ENCODE data around the gene B4GALNT1. TPM values are rescaled to one million over a fixed set of nuclear protein-coding genes. Genes with fewer than 3 reads are reported as not detected.
"Not testable (repeated sequence)": the region's sequence is repeated elsewhere in the genome, so short reads cannot be mapped to it uniquely, and the experiment has no call there.

The B4GALNT1 gene
- total RNA-seq, 1 donor from 2014 or later = 1.7 TPM

DNA sequence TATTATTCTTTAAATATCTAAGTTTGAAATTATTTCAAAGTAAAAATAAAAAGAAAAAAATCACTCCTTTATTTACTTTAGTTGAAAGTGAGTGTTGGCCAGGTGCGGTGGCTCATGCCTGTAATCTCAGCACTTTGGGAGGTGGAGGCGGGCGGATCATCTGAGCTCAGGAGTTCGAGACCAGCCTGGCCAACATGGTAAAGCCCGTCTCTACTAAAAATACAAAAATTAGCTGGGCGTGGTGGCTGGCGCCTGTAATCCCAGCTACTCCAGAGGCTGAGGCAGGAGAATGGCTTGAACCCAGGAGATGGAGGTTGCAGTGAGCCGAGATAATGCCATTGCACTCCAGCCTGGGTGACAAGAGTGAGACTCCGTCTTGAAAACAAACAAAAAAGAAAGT is 3.7 kb upstream of the B4GALNT1 start:
- DNase-seq = not testable (repeated sequence)

DNA sequence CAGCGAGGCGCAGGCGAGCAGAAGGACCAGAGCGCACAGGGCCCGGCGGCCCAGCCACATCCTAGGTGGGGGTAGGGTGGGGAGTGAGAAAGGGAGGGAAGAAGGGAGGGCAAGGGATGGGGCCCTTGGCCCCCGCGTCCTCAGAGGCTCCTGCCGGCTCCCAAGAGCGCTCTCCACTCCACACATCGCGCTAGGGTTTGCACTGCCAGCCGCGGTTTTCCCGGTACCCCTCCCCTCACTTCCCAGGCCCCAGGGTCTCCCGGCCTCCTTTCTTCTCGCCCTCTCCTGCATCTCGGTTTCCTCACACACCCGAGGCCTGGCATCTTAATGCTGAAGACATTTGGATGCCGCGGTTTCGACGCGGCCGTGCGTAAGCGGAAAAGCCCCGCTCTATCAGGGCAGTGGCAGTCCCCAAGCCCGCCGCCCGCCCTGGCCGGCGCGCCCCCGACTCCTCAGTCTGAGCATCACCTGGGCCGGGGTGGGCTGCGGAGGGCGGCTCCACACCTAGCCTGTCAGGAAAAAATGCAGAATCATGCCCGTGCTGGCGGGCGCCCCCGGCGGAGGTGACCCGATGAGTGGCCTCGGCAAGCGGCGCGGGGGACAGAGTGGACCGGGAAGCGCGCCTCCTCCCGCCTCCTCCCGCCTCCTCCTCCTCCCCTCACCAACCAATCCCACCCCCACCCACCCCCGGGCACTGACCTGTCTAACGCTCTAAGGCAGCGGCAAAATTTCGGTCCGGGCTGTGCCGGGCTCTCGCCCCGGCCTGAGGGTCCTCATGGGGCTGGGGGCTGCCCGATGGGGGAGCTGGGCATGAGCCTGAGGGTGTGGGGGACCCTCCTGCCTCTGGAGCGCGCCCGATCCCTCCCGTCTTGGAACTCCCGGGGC is 686 bp downstream of the B4GALNT1 start:
- no peak for DNase-seq

GRCh38 chr12:57631566-57632072 is 1.4 kb downstream of the B4GALNT1 start:
- no peak for DNase-seq

DNA sequence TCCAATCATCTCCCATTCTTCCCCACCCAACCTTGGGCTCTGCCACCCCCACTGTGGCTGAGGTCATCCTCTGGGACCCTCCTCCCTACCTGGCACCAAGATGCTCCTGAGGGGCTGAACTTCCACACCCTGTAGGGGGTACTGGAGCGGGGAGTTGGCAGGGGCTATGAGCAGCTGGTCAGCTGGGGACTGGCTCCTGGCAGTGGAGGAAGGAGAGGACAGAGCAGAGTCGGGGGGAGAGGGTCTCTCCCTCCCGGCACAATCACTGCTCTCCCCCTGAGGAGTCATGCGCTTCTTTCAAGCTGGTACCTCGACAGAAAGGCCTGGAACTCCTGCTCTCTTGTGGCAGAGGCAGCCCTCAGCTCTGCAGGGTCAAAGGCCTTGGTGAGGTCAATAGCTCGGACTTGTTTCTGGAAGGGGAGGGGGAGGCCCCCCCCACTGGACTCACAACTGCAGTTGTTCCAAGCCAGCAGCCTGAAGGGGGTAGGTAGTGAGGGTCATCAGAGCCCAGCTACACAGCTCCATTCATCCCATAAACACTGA is 2.0 kb downstream of the B4GALNT1 start:
- DNase-seq = no peak

DNA sequence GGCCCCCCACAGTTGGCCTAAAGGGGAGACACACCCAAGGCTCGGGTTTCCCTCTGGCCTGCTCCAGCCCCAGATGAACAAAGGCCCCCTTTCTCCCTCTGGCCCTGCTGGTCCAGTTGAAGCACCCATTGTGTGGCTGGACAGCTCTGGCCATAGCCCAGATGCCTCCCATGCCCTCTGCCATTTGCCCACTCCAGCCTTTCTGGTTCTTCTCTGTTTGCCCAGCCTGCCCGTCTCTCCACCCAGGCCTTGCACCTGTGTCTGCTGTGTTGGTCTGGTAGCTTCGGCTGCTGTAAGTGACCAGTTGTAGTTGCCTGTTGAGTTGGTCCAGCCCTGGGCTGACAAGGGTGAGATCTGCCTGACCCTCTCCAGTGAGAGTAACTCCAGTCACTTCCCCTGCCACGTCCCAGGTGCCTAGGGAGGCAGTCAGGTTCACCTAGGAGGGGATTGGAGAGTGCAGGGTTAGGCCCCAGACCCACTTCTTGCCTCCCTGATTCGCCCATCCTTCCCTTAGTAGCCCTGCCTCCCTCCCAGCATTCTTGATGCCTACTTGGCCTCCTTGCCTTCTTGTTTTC is 3.0 kb downstream of the B4GALNT1 start:
- no peak for DNase-seq

- DNase-seq = no peak
Observed at GRCh38 chr12:57628280-57629191, 4.5 kb downstream of the B4GALNT1 start.

- DNase-seq = no peak
Observed at GRCh38 chr12:57627501-57628279, 5.3 kb downstream of the B4GALNT1 start.

DNA sequence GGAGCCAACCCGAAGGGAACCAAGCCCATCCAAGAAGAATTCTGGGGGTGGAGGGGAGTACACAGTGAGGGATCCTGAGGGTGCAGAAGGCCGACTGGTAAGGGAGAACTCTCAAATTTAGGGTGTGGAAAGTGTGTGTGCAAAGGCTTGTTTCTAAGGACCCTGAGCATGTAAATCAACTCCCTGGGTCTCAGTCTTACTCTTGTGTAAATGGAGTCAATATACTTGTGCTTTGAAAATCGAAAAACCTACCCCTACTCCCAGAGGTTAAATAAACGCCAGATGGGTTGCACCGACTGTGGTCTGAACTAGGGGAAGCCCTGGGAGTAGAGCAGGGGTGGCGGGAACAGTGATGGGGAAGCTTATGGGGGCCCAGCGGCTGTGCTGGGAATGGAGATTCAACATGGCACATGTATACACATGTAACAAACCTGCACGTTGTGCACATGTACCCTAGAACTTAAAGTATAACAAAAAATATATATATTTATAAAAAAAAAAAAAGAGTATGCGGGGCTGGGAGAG is 6.0 kb downstream of the B4GALNT1 start:
- DNase-seq = no peak

DNA sequence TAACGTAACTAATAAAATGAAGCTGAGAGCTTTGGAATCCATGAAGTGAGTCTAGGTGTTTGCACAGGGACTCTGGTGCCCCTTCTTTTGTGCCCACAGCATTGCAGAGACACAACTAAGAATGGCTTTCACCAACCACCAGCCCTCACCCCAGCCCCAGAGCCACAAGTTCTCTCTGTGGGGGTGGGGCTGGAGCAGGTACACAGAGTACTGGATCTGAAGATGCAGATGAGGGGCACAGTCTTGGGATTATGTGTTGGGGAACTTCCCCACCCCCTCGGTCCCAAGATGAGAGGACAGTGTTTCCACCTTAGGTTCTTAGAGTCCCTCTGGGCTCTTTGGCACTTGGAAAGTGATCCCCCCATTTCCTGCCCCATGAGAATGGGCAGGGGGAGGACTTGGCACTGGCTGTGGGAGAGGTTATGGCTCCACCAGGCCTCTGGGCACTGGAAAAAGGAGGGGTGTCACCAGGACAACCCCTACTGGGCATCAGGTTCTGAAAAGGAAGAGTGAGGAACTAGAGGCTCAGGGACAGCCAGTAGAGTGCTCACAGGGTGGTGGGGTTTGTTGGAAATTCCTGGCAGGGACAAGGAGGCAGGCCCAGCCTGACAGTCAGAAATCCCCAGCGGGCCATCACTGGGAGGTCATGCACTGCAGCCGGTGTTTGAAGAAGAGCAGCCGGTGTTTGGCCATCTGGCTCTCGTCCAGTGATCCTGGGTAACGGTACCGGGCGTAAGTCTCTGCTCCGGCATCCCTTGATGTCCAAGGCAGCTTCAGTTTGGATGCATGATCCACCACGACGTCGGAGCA is 6.7 kb downstream of the B4GALNT1 start:
- no peak for DNase-seq

DNA sequence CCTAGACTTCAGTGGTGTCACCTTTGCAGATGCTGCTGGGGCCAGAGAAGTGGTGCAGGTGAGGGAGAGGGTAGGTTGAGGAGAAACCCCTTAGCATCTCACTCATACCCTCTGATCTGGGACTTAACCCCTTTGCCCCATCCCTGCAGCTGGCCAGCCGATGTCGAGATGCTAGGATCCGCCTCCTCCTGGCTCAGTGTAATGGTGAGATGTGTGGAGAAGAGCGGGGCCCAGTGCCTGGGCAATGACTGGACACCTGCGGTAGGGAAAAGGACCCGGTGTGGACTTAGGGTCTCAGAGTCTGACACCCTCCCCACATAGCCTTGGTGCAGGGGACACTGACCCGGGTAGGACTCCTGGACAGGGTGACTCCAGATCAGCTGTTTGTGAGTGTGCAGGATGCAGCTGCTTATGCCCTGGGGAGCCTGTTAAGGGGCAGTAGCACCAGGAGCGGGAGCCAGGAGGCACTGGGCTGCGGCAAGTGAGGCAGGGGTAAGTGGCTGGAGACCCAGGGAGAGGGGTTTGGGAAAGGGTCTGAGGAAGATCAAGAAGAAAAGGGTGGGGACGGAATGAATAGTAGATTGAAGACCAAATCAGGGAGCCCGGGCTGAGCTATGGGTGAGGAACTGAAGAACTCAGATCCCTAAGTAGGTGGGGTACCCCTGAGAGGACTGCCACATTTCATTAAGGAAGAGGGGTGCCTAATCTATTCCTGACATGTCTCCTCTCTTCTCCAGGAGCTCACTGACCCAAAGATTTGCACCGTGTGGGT is 7.6 kb downstream of the B4GALNT1 start:
- DNase-seq = no peak

GRCh38 chr12:57624441-57625220 is 8.4 kb downstream of the B4GALNT1 start:
- no peak for DNase-seq

- no peak for DNase-seq
Observed at GRCh38 chr12:57623811-57624390, 9.1 kb downstream of the B4GALNT1 start.

DNA sequence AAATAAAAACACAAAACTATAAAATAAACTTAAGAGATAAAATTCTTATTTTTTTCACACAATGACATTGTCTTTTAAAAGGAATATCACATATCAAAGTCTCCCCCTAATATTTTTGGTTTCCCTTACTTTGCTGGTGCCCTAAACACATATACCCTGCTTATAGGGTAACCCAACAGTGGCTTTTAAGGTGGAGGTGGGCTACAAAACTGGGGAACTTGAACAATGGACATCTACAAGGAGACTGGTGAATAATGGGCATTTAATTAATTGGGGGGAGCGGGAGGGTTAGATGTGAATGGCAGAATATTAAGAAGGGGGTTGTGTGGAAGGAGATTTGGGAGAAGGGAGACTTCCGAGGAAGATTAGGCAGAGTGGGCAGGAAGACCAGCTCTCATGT is 9.6 kb downstream of the B4GALNT1 start:
- no peak for DNase-seq

DNA sequence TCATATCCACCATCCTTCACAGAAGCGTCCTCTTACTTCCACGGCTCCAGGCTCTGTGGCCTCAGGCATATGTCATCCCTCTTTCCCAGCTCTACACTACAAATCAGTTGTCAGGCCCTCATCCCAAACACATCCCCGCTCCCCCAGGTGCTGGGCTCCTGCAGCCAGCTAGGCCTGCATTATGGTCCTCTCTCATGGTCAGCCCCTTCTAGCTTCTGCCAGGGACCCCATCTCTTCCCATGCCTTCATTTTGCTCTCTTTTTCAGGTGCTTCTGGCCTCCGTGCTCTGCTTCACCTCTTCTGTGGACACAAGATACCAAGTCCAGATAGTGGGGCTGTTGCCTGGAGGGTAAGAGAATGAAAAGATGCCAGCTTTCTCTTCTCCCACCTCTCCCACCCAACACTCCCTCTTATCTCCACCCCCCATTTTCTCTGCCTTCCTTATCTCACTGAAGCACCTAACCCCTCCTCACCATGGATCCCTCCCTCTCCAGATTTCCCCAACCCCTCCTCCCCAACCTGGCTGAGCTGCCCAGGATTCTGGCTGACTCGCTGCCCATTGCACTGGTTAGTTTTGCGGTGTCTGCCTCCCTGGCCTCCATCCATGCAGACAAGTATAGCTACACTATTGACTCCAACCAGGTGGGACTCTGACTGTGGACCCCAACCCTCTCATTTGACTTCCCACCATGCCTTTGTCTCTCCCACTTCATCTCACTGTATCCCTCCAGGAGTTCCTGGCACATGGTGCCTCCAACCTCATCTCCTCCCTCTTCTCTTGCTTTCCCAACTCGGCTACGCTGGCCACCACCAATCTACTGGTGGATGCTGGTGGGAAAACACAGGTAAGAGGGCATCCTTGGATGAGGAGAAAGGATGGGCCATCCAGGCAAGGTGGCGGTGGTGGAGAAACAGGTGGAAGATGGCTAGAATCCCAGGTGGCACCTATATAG is 10.4 kb downstream of the B4GALNT1 start:
- DNase-seq = no peak

GRCh38 chr12:57621497-57622292 is 11.3 kb downstream of the B4GALNT1 start:
- no peak for DNase-seq

DNA sequence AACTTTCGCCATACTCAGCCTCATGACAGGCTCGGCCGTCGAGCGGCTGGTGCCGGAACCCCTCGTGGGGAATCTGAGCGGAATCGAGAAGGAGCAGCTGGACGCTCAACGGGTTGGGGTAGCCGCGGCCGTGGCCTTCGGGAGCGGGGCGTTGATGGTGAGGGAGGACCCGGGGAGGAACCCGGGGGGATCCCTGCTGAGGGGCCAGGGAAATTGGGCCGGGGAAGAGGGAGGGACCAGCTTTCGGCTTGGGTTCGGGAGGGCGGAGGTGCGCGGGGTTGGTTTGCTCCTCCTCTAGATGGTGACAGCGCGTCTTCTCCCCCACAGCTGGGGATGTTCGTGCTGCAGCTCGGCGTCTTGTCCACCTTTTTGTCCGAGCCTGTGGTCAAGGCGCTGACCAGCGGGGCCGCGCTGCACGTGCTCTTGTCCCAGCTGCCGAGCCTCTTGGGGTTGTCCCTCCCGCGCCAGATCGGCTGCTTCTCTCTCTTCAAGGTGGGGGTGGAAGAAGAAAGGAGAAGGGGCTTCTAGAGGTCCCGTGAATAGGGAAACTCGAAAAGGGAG is 12.0 kb downstream of the B4GALNT1 start:
- DNase-seq = no peak
